Skeletal muscle cell (primary cell): ENCODE measurements around the gene RBMS1.

Experiments used
- DNase-seq: peaks from one replicate; pipeline ENCODE4 v3.0.0-alpha.2; 2010; ENCODE audit warnings: low read depth
- H3K4me3 ChIP-seq: 2 replicates; pipeline ENCODE4 v1.5.1; 2011; ENCODE audit warnings: low read depth, mild to moderate bottlenecking, control low read depth, low read length, moderate library complexity

RBMS1 gene

GRCh38 chr2:160326786-160327185, 166.8 kb downstream of the RBMS1 start:
- DNase-seq = no peak
- H3K4me3 ChIP-seq = no peak overlapping the region

DNA sequence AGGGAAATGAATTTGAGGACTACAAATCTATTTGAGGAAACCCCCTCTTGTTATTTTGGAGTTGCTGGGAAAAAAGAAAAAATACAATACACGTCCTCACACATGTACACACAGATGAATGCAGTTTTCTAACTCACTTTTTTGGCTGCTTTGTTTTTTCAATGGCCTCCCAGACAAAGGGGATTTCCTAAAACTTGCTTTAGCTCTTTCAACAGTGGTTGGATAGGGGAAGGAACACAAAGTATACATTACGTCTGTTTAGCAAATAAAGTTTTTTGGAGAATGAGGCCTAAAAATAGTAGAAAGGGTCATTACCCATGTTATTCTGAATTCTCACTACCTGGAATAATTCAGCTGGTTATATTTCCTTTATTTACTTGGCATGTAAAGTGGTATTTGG, 168.2 kb downstream of the RBMS1 start:
- DNase-seq = no peak
- no peak overlapping the region for H3K4me3 ChIP-seq

DNA sequence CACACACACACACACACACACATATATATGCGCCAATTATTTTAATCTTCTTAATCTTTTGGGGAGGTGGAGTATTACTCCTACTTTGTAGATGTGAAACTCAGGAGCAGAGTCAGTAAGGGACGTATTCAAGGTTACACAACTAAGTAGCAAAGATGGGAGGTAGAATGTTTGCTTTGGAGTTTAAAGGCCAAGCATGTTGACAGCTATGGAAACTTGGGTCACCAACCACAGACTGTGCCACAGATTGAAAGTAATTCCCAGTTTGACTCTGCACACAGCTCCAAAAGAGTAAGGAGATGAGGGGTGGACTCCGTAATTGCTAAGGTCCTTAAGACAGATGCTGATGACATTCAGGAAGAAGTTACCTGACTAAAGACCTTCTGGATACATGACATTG, 168.7 kb downstream of the RBMS1 start:
- no peak for DNase-seq

DNA sequence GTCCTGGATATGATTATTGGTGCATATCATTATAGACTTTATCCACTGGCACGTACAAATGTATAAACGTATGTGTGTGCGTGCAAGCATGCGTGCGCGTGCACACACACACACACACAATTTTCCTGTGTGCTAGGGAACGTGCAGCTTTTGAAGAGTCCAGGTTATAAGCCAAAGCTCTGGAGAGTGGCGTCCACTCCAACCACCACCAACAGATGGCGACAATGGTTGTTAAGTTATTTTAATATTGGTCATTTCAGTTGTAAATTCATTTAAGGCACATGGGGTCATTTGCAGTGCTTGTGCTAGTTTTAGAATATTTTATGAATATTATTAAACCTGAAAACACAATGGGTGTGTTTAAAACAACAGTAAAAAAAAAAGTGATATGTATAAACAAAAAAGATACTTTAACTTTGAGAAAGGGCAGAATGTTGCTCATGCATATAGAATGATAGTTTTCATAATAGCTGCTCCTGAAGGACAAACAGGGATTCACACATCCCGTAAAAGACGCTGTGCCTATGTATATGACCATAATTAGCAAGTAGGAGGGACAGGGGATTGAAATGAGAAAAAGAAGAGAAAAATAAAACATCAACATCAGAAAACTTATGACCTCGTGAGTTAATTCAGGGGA, 169.3 kb downstream of the RBMS1 start:
- no peak overlapping the region for H3K4me3 ChIP-seq
- DNase-seq = no peak

More for the DNA sequence above, 168.7 kb downstream of the RBMS1 start:
- H3K4me3 ChIP-seq = no peak overlapping the region

- DNase-seq = no peak
Observed at GRCh38 chr2:160322320-160322719, 171.3 kb downstream of the RBMS1 start.

GRCh38 chr2:160321006-160321405, 172.6 kb downstream of the RBMS1 start:
- no peak overlapping the region for H3K4me3 ChIP-seq
- DNase-seq = no peak

More at GRCh38 chr2:160322320-160322719, 171.3 kb downstream of the RBMS1 start:
- no peak overlapping the region for H3K4me3 ChIP-seq

- H3K4me3 ChIP-seq = no peak overlapping the region
- no peak for DNase-seq
Observed at GRCh38 chr2:160319700-160320099, 173.9 kb downstream of the RBMS1 start.

DNA sequence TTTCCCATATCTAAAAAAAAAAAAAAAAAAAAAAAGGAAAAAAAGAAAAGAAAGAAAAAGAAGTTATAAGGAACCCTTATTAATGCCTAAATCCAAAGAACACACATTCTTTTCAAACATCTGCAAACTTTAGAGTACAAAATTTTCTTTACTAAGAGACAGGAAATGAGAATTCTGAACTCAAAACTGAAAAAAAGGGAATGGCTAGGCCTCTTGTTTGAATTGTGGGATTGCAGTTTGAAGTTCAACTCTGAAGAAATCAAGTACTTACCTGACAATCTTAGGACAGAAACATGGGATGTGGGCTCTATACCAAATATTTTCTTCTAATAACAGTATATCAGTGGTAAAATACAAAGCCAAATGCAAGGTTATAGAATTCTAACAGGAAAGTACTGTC, 175.4 kb downstream of the RBMS1 start:
- DNase-seq = no peak
- H3K4me3 ChIP-seq = no peak overlapping the region

DNA sequence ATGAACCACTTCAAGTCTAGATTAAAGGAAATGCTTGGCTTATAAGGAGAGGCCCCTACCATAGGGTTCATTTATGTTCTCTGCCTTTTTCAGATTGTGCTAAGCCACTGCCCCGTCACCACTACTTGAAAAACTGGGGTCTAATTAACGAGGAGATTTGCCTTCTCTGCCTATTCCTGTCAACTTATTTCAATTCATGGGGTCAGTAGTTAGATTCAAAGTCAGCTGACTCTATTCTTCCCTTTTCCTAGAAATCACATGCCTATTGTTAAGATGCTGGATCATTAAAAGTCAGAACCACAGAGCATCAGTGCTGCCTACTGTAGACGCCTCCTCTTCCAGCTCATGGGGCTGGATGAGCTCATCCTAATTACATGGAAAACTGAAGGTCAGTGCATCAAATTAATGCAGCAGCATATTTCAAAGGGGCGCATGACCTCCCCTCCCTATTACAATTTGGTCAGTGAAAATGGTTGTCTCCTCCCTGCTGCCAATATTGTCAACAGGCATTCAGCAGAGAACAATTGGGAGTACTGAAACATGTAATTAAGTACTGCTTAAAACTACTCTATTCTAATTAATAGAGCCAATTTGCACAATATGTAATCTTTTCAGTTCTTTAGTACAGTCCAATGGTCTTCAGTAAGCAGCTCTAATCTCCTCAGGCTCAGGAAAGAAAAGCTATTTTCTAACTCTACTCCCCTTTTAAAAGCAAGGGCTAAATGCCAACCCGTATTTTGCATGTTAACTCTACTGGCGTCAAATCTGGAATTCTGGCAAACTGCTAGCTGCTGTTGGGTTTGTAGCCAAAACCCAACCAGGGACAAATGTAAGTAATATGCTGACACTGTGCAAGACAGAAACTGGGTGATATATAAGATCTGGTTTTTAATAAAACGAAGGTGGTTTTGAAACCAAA, 176.2 kb downstream of the RBMS1 start:
- DNase-seq = no peak
- no peak overlapping the region for H3K4me3 ChIP-seq

GRCh38 chr2:160315337-160315736, 178.3 kb downstream of the RBMS1 start:
- no peak overlapping the region for H3K4me3 ChIP-seq
- no peak for DNase-seq

- no peak for DNase-seq
- no peak overlapping the region for H3K4me3 ChIP-seq
Observed at GRCh38 chr2:160310118-160310828, 183.3 kb downstream of the RBMS1 start.

GRCh38 chr2:160309585-160309984, 184.0 kb downstream of the RBMS1 start:
- no peak for DNase-seq

DNA sequence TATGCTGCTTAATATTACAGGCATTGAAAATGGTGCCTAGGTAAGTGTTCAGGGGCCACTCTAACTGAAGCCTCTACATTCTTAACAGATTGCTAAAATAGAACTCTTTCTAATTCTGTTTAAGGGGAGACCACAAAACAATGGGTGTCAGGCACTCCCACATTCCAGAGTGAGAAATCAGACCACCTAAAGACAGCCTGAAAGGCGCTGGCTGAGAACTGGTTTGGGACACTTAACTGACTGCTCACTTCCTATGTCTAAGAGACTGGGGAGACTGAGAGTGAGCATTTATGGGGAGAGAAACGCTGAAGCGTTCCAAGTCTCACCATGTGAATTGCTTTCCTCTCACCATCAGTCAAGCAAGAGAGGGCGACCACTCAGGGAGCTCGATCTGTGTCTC, 184.7 kb downstream of the RBMS1 start:
- DNase-seq = peak; percentile 56
- no peak overlapping the region for H3K4me3 ChIP-seq

More at GRCh38 chr2:160309585-160309984, 184.0 kb downstream of the RBMS1 start:
- H3K4me3 ChIP-seq = no peak overlapping the region

- H3K4me3 ChIP-seq = no peak overlapping the region
- DNase-seq = no peak
Observed at GRCh38 chr2:160308476-160308875, 185.1 kb downstream of the RBMS1 start.

- H3K4me3 ChIP-seq = no peak overlapping the region
Observed at GRCh38 chr2:160306985-160307384, 186.6 kb downstream of the RBMS1 start.

DNA sequence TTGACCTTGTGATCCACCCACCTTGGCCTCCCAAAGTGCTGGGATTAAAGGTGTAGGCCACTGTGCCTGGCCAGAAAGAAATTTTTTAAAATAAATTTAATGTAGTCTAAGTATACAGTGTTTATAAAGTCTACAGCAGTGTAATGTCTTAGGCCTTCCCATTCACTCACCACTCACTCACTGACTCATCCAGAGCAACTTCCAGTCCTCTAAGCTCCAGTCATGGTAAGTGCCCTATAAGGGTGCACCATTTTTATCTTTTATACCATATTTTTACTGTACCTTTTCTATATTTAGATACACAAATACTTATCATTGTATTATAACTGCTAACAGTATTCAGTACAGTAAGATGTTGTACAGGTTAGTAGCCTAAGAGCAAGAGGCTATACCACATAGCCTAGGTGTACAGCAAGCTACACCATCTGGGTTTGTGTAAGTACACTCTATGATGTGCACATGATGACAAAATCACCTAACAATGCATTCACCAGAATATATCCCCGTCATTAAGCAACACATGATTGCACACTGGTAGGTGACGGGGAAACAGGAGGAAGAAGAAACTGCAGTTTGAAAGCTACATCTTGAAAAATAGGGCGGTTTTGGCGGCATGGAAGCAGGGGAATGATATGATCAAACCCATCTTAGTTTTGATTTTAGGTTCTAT, 188.4 kb downstream of the RBMS1 start:
- DNase-seq = peak; percentile 68
- H3K4me3 ChIP-seq = no peak overlapping the region

More at GRCh38 chr2:160306985-160307384, 186.6 kb downstream of the RBMS1 start:
- DNase-seq = peak; percentile 76

- DNase-seq = no peak
- H3K4me3 ChIP-seq = no peak overlapping the region
Observed at GRCh38 chr2:160303527-160303926, 190.1 kb downstream of the RBMS1 start.

DNA sequence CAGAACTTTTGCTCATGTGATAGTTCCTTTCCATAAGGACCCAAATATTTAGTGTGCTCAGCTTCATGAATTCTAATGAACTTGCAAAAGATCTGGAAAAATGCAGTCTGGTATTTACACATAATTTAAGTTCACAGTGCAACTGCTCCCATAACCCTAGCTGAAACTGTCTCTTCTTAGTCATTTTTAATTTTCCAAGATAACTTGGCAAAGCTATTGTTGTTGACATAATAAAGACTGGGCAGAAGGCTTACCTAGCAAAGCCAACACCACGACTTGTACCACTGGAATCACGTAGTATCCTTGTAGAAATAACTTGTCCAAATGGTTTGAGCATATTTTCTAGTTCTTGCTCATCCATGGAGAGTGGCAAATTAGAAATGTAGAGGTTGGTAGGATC, 190.5 kb downstream of the RBMS1 start:
- no peak for DNase-seq
- H3K4me3 ChIP-seq = no peak overlapping the region

- no peak overlapping the region for H3K4me3 ChIP-seq
- no peak for DNase-seq
Observed at GRCh38 chr2:160301420-160301819, 192.2 kb downstream of the RBMS1 start.

- H3K4me3 ChIP-seq = no peak overlapping the region
- no peak for DNase-seq
Observed at GRCh38 chr2:160300203-160300602, 193.4 kb downstream of the RBMS1 start.
